ENCODE measurements around the gene LATS2.

LATS2 gene

DNA sequence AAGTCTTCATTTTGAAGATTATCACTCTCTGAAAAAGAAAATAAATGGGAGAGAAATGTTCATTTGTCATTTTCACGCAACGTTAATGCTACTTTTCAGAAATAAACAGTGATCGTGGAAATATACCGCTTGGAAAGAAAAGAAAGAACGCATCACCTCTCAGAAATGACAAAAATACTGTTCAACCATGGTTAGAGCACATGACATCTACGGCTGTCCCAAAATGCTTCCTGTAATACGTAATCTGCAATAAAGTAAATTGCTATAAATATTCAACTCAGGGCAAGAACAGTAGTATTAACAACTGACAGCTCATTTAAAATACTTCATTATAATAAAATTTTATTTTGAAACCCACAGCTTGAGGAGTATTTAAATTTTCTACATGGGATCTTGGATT, 15.2 kb downstream of the LATS2 start:
- DNase-seq = no peak

- DNase-seq = no peak
Observed at GRCh38 chr13:21045100-21045499, 16.3 kb downstream of the LATS2 start.

DNA sequence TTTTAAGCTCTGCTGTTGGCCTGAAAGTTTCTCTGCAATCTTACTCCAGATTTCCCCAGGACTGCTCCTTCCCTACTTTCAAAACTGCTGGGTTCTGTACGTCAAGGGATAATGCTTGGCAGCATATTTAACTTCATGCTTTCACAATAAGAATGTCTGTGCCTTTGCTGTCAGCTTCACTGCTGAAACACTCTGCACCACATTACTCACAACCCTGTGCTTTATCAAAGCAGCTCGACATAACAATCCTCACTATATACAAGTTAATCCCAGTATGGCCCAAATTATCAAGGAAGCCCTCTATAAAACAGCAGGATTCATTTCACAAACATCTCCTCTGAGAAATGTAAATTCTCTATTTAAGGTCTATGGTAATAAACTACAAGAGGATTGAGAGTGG, 17.5 kb downstream of the LATS2 start:
- DNase-seq = no peak

- no peak for DNase-seq
Observed at GRCh38 chr13:21040120-21040826, 21.1 kb downstream of the LATS2 start.

GRCh38 chr13:21039097-21039800, 22.1 kb downstream of the LATS2 start:
- no peak for DNase-seq

- no peak for DNase-seq
Observed at GRCh38 chr13:21037656-21038055, 23.7 kb downstream of the LATS2 start.

GRCh38 chr13:21035498-21035897, 25.9 kb downstream of the LATS2 start:
- DNase-seq = no peak

GRCh38 chr13:21034603-21035191, 26.7 kb downstream of the LATS2 start:
- DNase-seq = no peak

- DNase-seq = no peak
Observed at GRCh38 chr13:21033856-21034602, 27.4 kb downstream of the LATS2 start.

- DNase-seq = no peak
Observed at GRCh38 chr13:21033212-21033840, 28.1 kb downstream of the LATS2 start.

DNA sequence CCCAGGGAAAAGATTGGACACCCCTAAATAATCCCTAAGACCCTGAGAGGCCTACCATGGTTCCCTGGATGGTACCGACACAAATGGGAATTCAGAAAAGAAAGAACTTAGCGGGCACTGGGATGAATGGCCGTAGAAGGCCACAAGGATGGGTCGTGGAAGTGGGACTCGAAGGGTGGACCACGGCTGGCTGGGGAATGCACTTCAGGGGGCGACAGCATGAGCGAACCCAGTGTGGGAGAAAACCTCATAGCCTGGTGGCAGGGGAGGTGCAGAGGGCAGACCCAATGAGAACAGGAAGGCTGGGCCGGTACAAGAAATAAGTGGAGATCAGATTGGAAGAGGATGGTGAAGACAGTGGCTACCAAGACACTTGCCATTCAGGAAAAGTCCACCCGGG, 28.7 kb downstream of the LATS2 start:
- DNase-seq = no peak

GRCh38 chr13:21031594-21032275, 29.7 kb downstream of the LATS2 start:
- DNase-seq = no peak

- no peak for DNase-seq
Observed at GRCh38 chr13:21025539-21025938, 35.8 kb downstream of the LATS2 start.

- no peak for DNase-seq
Observed at GRCh38 chr13:21022056-21022979, 39.1 kb downstream of the LATS2 start.

GRCh38 chr13:21020581-21020980, 40.8 kb downstream of the LATS2 start:
- DNase-seq = no peak

DNA sequence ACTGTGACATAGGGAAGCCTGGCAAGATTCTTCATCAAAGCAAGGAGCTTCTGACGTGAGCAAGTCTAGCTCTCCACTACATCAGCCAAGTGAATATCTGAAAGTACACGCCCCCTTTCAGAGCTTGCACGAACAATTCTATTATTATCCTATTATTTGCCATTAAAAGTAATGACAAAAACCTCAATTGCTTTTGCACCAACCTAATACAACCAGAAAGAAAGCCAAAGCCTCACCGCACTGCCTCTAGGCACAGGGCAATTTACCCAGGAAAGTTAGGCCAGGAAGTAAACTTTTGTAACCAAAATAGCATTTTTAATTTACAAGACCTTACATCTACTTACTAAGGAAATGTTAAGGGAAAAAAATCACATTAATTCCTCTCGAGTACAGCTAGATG, 41.2 kb downstream of the LATS2 start:
- DNase-seq = no peak

GRCh38 chr13:21018220-21018619, 43.2 kb downstream of the LATS2 start:
- no peak for DNase-seq

GRCh38 chr13:21016487-21016886, 44.9 kb downstream of the LATS2 start:
- DNase-seq = no peak

GRCh38 chr13:21015284-21015683, 46.1 kb downstream of the LATS2 start:
- DNase-seq = no peak

DNA sequence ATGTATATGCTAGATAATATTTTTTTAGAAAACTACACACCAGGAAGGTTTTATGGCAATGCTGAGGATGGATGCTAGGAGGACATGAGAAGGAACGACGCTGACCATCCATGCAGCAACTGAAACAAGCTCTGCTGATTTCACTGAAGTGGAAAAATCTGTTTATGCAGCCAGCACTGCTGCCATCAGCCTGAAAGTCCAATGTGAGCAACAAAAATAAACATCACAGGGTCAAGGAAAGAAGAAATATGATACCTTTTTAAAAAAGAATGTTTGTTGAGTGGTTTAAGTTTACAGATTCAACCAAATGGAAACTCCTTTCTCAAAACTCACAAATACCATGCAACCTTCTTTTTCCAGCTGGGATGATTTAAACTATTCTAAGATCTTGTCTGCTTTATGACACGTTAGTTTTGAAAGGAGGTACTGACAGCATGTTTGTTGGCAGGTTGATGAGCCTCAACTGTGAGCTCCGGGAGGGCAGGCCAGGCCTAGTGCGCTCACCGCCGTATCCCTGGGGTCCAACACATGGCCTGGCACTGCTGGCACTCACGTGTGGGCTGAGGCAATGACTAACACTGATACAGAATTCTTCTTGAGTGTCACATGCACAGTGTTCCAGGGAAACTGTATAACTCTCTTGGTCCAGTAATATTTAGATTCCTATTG, 46.8 kb downstream of the LATS2 start:
- no peak for DNase-seq

DNA sequence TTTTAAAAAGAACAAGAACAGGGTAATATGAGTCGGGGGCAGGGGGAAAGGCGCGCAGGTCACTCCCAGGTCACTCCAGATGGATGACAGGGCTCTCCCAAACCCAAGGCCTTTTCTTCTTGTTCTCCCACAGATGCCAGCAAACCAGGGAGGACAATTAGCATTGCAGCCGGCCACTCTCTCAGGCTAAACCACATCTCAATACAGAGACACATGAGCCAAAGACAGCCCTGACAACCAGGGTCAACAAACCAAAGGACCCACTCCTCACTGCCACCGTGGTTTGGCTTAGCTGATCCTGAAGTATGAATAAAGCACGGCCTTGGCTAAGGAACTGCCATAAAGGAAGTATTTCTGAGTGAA, 47.3 kb downstream of the LATS2 start:
- DNase-seq = no peak

All from stimulated activated CD4-positive, alpha-beta T cell treated with anti-CD3 and anti-CD28 coated beads, Interleukin-4, amount 100 ng/mL, for 24 hours (primary cell).